Heart left ventricle (tissue), 13 donors: ENCODE data around the gene PQBP1.

Source experiments
- POLR2A ChIP-seq, 2 donors: fragments of 450-650 bp; IDR thresholded peaks; one replicate each; pipeline ENCODE4 v1.6.1; 2017; ENCODE audit warnings: antibody characterized with exemption in 2 of 2, mild to moderate bottlenecking in 2 of 2, moderate library complexity in 2 of 2
- TF ChIP-seq, protein P1 (sequence below), 12 donors: fragments of 200-600 bp; sonication (generic) in 4 of 12; IDR thresholded peaks; one replicate each; pipeline versions ENCODE4 v1.5.0 to v1.8.0; 2018 to 2022; ENCODE audit warnings: antibody characterized with exemption in 12 of 12, mild to moderate bottlenecking in 5 of 12
- donor health status: ischemic (EF 13 %, LVEDD 7.1; RV severe dilation, severe dysfunction).
- donor health status: DM: no; HTN: yes; CAD: no.
- donor health status: DM: no; HTN: no; CAD: no.
- donor health status: ischemic (EF 25% LVEDD 6.9; RV normal size, moderate dysfunction).
- donor health status: ischemic (EF 25% LVEDD 5.7; RV mildly dilated, moderate dysfunction).
- donor health status: ischemic (EF 35%, LVEDD 5.7; RV mildly dilated, moderate dysfunction).
- donor health status: nonischemic (EF 11% LVEDD 7.7; RV severe dilation, severe dysfunction).
- donor health status: DM: yes; HTN: yes; CAD: no.
- donor health status: PGD.
- donor health status: ischemic (EF 29% LVEDD 5.4; RV normal size, mild dysfunction).
- donor health status: nonischemic (EF 23%, LVEDD 6.1; RV moderate dilation, normal function).

DNA sequence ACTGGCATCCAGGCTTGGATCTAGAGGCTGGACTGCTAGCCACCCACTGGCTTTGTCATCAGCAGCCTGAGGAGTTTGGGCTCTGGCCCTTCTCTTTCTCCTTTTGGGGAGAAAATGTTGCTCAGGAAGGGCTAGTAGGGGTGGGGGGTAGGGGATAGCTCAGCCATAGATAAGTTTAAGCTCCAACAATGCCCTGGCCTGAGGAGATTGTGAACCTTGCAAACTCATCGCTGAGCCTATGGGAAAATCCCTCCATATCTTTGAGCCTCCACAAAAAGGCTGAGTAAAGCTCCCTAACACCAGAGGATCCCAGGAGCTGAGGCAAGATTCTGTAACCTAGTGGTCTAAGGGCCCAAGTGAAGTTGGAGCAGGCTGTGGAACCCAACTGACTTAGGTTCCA is 50.9 kb downstream of the PQBP1 start:
- TF ChIP-seq, protein P1, sequence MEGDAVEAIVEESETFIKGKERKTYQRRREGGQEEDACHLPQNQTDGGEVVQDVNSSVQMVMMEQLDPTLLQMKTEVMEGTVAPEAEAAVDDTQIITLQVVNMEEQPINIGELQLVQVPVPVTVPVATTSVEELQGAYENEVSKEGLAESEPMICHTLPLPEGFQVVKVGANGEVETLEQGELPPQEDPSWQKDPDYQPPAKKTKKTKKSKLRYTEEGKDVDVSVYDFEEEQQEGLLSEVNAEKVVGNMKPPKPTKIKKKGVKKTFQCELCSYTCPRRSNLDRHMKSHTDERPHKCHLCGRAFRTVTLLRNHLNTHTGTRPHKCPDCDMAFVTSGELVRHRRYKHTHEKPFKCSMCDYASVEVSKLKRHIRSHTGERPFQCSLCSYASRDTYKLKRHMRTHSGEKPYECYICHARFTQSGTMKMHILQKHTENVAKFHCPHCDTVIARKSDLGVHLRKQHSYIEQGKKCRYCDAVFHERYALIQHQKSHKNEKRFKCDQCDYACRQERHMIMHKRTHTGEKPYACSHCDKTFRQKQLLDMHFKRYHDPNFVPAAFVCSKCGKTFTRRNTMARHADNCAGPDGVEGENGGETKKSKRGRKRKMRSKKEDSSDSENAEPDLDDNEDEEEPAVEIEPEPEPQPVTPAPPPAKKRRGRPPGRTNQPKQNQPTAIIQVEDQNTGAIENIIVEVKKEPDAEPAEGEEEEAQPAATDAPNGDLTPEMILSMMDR (IDR thresholded peaks at IDR 0.05) = no peak
- TF ChIP-seq POLR2A (IDR thresholded peaks at IDR 0.05) = no peak
